Dendritic cell treated with granulocyte-macrophage colony-stimulating factor and Interleukin-4, amounts not matched to agents 40 ng/mL and 50 ng/mL, for 4 days (primary cell): Measurements from ENCODE around the gene HK2.

Experiments used
- H3K27ac Mint-ChIP-seq: one replicate; pipeline ENCODE4 v1.8.0; 2022; ENCODE audit warnings: mild to moderate bottlenecking, mixed read lengths
- H3K27me3 Mint-ChIP-seq: one replicate; pipeline ENCODE4 v1.8.0; 2022; ENCODE audit warnings: mild to moderate bottlenecking, mixed read lengths
- H3K36me3 Mint-ChIP-seq: one replicate; pipeline ENCODE4 v1.8.0; 2022; ENCODE audit warnings: low read depth, mixed read lengths
- H3K4me1 Mint-ChIP-seq: one replicate; pipeline ENCODE4 v1.8.0; 2022; ENCODE audit warnings: low read depth, mixed read lengths
- H3K4me3 Mint-ChIP-seq: one replicate; pipeline ENCODE4 v1.8.0; 2022; ENCODE audit warnings: mild to moderate bottlenecking, moderate library complexity, mixed read lengths
- H3K9me3 Mint-ChIP-seq: one replicate; pipeline ENCODE4 v1.8.0; 2022; ENCODE audit warnings: mixed read lengths
- intact Hi-C: fragments of 100-400 bp; cut with micrococcal nuclease; formaldehyde crosslinking; loops from one replicate; pipeline ENCODE4 v1.15.0; 2022

The HK2 gene

DNA sequence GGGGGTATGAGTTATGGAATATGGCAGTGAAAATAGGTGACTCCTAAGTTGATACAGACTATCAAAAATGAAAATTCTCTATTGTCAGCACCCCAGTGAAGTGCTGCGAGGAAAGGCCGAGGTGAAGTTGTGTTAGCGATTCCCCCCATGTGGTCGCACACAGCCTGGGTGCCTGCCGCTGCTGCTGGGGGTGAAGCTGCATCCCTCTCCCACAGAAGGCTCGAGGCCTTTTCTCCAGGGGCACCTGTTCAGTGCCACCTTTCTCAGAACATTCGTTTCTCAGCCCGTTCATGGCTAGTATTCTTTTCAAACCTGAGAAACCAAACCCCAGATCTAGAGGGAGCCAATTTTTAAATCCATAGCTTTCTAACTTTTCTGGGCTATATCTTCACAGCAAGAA lies 23.8 kb downstream of the HK2 start:
- intact Hi-C loops: no loop called here
- peaks cover 67% of the 10 kb centered on the region for H3K4me1 Mint-ChIP-seq
- no peaks in the 10 kb centered on the region for H3K9me3 Mint-ChIP-seq
- H3K36me3 Mint-ChIP-seq: peaks cover 41% of the 10 kb centered on the region
- peak overlapping the region; percentile 55 for H3K27ac Mint-ChIP-seq
- H3K4me3 Mint-ChIP-seq: no peak overlapping the region
- no peaks in the 10 kb centered on the region for H3K27me3 Mint-ChIP-seq

DNA sequence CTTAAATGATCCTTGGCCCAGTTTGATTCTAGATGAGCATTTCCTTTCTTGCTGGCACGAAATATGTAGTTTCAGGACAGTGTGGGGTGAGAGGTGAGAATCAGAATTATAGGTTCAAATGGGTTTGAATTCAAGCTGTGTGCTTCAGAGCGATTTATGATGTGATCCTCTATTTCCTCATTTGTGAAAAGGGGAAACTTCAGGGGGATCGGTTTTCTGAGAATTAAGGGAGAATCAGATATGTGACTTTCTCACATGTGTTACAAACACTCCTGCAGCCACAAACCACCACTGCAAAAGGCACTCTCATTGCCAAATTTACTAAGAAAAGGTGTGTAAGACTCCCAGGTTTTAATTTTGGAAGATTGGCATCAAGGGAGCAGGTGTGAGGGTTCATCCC lies 24.4 kb downstream of the HK2 start:
- intact Hi-C loops: no loop called here
- Mint-ChIP-seq H3K9me3 (no peaks in the 10 kb centered on the region), H3K4me3 (no peak overlapping the region), H3K27me3 (no peaks in the 10 kb centered on the region), H3K27ac (peak overlapping the region; percentile 55), H3K36me3 (peaks cover 41% of the 10 kb centered on the region), H3K4me1 (peaks cover 69% of the 10 kb centered on the region)

DNA sequence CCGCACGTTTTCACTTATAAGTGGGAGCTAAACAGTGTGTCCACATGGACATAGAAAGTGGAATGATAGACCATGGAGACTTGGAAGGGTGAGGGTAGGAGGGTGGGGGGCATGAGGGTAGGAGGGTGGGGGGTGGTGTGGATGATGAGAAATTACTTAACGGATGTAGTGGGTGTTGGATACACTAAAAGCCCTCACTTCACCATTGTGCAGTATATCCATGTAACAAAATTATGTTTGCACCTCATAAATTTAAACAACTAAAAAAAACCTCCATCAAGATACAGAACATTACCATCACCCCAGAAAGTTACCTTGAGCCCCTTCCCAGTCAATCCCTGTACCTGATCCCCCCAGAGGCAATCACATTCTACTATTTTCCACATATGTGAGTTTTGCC lies 26.2 kb downstream of the HK2 start:
- H3K9me3 Mint-ChIP-seq: no peaks in the 10 kb centered on the region
- no peak overlapping the region for H3K4me3 Mint-ChIP-seq
- H3K36me3 Mint-ChIP-seq: peaks cover 26% of the 10 kb centered on the region
- peak overlapping the region; percentile 12 for H3K27ac Mint-ChIP-seq
- no peaks in the 10 kb centered on the region for H3K27me3 Mint-ChIP-seq
- H3K4me1 Mint-ChIP-seq: peaks cover 81% of the 10 kb centered on the region
- intact Hi-C loops: no loop called here

DNA sequence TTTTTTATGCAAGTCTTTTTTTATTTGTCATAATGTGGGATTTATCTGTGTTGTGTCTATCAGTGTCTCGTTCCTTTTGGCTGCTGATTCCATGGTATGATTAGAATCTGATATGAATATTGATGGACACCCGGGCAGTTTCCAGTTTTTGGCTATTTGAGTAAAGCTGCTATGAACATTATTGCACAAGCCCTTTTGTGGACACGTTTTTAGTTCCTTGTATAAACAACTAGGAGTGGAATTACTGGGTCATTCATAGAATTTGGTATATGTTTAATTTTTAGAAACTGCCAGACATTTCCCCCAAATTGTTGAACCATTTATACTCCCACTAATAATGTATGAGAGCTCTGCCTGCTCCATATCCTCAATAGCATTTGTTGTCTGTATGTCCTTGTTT lies 26.6 kb downstream of the HK2 start:
- Mint-ChIP-seq H3K27ac (peak overlapping the region; percentile 12), H3K36me3 (peaks cover 26% of the 10 kb centered on the region), H3K9me3 (no peaks in the 10 kb centered on the region), H3K27me3 (no peaks in the 10 kb centered on the region), H3K4me3 (no peak overlapping the region), H3K4me1 (peaks cover 83% of the 10 kb centered on the region)
- intact Hi-C loops: no loop called here

DNA sequence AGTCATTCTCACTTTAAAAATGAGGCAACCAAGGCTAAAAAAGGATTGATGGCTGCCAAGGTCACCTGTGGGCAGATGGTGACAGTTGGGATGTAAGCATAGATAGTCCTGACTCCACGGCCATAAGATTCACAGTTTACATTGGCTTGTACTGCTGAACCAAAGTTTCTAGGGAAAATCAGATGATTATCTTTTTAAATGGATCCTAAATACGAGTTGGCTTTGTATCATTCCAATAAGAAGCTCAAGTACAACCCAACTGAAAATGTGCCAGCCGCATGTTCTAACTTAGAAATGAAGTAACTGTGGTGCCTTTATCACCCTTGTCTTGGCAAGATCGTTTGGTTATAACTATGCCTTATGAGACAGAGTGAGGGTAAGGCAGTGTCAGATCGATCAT lies 27.6 kb downstream of the HK2 start:
- Mint-ChIP-seq H3K4me1 (peaks cover 84% of the 10 kb centered on the region), H3K4me3 (no peak overlapping the region), H3K27me3 (no peaks in the 10 kb centered on the region), H3K27ac (no peak overlapping the region), H3K36me3 (peaks cover 26% of the 10 kb centered on the region), H3K9me3 (no peaks in the 10 kb centered on the region)
- intact Hi-C loops: no loop called here

DNA sequence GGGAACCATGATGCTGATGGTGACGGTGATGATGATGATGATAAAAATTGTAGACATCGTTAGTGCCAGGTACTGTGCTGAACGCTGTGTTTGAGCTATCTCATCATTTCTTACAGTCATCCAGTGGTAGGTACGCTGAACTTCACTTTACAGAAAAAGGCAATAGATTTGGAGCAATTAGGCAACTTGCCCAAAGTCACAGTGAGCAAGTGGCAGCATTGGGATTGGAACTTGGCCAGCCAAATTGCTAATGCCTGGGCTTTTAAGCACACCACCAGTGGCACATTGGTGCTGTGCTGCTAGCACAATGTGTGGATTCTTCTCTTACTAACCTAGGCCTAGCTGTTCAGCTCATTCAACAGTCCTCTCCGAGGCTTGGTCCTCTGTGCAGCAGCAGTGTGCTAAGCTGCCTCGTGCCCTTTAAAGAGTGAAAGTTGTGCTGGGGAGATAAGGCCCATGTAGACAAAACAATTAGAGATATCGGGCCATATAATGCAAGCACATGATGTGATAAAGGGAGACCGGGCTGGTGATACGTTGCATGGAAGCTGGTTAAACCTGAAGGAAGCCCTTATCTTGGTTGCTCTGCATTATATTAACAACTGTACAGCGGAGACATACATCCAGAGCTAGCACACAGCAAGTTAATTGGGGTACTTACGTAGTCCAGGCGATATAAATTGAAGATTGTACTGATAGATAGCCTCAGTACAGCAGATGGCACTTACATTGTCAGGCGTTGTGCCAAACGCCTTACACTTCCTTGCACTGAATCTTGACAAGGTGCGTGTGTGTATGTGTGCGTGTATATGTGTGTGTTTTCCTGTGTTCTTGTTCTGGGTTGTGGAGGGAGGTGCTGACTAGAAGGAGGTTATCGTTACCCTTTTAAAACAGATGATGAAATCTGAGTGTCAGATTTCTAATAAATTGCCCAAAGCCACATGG lies 28.4 kb downstream of the HK2 start:
- H3K9me3 Mint-ChIP-seq: no peaks in the 10 kb centered on the region
- intact Hi-C loops: no loop called here
- H3K27ac Mint-ChIP-seq: no peak overlapping the region
- H3K36me3 Mint-ChIP-seq: peaks cover 26% of the 10 kb centered on the region
- peaks cover 82% of the 10 kb centered on the region for H3K4me1 Mint-ChIP-seq
- no peak overlapping the region for H3K4me3 Mint-ChIP-seq
- no peaks in the 10 kb centered on the region for H3K27me3 Mint-ChIP-seq

DNA sequence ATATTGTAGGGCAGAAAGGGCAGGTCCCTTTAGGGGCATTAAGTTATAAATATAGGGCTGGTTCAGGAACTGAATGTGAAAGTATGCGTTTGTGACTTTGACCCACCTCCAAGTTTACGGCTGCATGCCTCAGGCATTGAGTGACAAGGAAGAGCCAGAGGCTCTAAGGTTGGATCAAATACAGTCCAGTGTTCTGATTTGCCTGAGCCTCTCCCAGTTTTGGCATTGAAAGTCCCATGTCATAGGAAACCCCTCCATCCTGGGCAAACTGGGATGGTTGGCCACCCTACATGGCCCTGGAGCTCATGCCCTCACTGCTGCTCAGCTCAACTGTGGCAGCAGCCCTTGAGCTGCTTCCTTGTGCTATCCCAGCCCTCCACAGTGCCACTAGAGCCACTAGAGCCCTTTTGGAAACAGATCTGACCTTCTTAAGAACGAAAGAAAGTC lies 29.9 kb downstream of the HK2 start:
- peaks cover 39% of the 10 kb centered on the region for H3K36me3 Mint-ChIP-seq

DNA sequence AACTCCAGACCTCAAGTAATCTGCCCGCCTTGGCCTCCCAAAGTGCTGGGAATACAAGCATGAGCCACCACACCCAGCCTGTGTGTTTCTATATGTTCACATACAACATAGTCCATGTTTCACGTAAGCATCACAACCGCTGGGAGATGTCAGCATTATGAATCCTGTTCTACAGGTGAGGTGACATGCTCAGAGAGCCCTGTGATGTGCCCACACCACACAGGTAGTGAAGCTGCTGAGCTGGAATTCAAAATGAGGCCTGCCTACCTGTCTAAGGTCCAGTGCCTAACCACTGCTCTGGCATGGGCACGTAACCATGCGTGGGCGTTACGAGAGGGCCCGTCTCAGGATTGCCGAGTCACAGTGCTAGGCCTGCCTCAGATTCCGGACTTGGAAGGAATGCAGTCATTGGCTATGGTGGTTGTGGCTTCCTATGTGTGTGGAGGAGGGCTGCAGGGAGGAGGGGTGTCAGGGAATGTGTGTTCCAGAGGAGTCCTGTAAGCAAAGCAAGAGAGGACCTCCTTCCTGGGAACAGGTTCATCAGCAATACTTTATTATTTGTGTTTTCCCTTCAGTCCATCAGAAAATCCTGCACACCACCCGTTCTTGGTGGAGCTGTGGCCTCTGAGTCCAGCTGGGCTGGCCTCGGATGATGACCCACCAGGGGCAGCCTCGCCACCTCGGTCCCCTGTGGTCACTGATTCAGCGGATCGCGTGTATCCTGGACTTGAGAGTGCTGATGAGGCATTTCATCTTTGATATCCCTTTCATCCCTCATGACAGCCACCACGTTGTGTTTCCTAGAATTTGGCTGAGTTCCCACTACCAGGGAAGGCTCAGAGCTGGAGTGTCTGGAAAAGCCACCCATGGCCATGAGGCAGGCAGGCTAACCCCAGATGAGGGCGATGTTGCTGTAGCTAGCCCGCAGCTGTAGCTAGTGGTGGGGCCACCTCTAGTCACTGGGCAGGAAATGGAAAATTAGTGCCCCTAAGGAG lies 31.1 kb downstream of the HK2 start:
- intact Hi-C loops: no loop called here
- Mint-ChIP-seq H3K4me1 (peaks cover 83% of the 10 kb centered on the region), H3K27me3 (no peaks in the 10 kb centered on the region), H3K4me3 (no peak overlapping the region), H3K36me3 (peaks cover 42% of the 10 kb centered on the region), H3K27ac (peak overlapping the region; percentile 55), H3K9me3 (no peaks in the 10 kb centered on the region)

More for the DNA sequence above, 29.9 kb downstream of the HK2 start:
- intact Hi-C loops: no loop called here
- Mint-ChIP-seq H3K4me3 (no peak overlapping the region), H3K27me3 (no peaks in the 10 kb centered on the region), H3K4me1 (peaks cover 82% of the 10 kb centered on the region), H3K27ac (peak overlapping the region; percentile 55), H3K9me3 (no peaks in the 10 kb centered on the region)

DNA sequence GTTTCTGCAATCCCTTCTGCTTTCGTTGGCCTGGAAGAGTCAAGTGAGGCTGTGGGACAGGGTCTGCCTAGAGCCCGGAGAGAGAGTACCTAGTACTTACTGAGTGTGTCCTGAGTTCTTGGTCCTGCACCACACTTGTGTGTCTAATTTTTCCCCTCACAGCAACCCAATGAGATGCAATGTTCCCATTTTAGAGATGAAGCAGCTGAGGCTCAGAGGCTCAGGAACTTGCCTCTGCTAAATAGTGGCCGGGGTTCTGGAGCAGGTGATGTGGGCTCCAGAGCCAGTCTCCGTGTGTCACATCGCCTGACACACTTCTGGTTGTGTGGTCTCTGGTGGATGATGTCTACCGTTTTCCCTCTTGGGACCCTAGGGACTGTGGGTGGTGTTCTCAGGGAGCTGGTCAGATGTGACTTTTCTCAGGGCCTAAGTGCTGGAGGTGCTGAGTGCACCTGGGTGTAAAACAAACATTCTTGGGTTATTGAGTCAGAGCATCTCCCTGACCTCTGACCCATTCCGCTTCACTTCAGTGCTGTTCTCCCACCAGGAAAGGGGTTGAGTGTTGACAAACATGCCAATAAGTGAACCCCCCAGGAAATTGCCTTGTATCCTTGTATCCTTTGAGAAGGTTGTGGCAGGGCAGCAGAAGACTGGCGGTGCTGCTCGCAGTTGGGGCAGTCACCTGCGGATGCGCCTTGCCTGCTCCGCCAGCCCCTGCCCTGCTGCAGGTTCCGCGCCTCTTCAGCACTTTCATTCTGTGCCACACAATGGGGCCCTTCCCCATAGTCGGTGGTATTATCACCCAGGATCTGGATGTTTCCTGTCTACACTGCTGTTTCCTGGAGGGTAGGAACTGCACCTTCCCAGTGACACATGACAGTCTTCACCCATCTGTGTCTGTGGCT lies 32.1 kb downstream of the HK2 start:
- peaks cover 42% of the 10 kb centered on the region for H3K36me3 Mint-ChIP-seq
- H3K27me3 Mint-ChIP-seq: no peaks in the 10 kb centered on the region
- peak overlapping the region; percentile 15 for H3K27ac Mint-ChIP-seq
- H3K9me3 Mint-ChIP-seq: no peaks in the 10 kb centered on the region
- intact Hi-C loops: no loop called here
- peaks cover 78% of the 10 kb centered on the region for H3K4me1 Mint-ChIP-seq
- H3K4me3 Mint-ChIP-seq: no peak overlapping the region

DNA sequence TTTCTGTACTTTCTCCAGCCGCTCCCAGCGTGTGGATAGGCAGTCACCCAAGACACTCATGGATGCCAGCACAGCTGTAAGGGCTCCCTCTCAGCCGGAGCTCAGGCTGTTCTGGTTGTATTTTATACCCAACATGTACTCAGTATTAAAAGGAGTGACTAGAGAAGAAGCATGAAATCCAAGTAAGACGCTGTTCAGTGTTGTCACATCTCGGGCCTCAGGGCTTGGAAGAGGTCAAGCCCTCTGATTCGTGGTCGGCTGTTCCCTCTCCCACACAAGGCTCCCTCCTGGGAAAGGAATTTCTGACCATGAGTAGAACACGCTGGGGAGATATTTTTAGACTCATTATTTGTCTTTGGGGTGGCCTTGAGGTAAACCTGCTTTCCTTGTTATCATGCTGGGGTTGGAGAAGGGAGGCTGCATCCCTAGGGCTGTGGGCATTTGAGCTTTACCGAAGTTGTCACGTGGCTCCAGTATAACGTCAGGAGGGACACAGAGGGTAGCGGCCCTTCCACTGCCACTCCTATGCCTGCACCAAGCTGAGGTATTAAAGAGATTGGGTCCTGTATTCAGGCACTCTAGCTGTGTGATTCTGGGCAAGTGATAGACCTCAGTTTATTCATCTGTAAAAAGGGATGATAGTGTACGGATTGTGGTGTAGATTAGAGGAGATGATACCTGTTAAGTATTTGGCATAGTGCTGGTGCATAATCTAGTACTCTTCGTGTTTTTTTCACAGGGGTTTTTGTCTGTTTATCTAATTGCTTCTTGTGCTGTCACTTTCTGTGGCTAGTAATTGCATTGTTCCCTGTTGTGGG lies 34.1 kb downstream of the HK2 start:
- intact Hi-C loops: no loop called here
- H3K27ac Mint-ChIP-seq: no peak overlapping the region
- no peak overlapping the region for H3K4me3 Mint-ChIP-seq

DNA sequence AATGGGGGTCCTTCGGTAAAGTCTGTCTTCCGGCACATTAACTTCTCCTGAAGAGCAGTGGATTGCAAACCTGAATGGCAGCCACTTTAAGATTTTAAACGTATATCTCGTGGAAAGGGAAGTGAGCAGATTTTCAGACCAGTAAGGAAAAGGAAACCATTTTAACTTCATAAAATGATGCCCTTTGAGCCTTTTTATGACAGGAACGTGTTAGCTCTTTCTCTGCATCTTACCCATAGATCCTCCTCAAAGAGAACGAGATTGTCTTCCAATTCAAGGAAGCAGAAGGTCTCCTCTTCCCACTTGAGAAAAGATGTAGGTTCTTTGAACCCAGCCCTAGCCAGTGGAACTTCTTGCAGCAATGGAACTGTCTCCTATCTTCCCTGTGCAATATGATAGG lies 35.6 kb downstream of the HK2 start:
- intact Hi-C loops: no loop called here
- no peak overlapping the region for H3K27ac Mint-ChIP-seq

More for the DNA sequence above, 34.1 kb downstream of the HK2 start:
- no peaks in the 10 kb centered on the region for H3K27me3 Mint-ChIP-seq
- peaks cover 84% of the 10 kb centered on the region for H3K4me1 Mint-ChIP-seq
- H3K36me3 Mint-ChIP-seq: peaks cover 58% of the 10 kb centered on the region
- H3K9me3 Mint-ChIP-seq: no peaks in the 10 kb centered on the region

DNA sequence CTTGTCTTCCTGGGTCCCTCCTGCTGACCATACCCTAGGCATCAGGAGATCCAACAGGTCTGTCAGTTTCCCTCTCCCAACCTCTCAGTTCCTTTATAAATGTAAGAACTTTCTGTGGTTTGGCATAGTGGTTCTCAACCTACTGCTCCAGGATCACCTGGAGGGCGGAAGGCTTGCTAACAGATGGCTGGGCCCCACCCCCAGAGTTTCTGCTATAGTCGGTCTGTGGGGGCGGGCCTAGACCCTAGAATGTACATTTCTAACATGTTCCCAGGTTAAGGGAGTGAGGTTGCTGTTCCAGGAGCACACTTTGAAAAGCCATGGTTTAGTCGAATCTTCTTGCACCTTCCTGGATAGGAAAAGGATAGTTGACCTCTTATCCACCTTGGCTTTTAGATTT lies 37.0 kb downstream of the HK2 start:
- intact Hi-C loops: no loop called here
- H3K27me3 Mint-ChIP-seq: no peaks in the 10 kb centered on the region
- no peaks in the 10 kb centered on the region for H3K9me3 Mint-ChIP-seq
- peaks cover 84% of the 10 kb centered on the region for H3K4me1 Mint-ChIP-seq
- no peak overlapping the region for H3K4me3 Mint-ChIP-seq
- H3K36me3 Mint-ChIP-seq: peaks cover 69% of the 10 kb centered on the region
- no peak overlapping the region for H3K27ac Mint-ChIP-seq

More for the DNA sequence above, 35.6 kb downstream of the HK2 start:
- Mint-ChIP-seq H3K27me3 (no peaks in the 10 kb centered on the region), H3K4me3 (no peak overlapping the region), H3K9me3 (no peaks in the 10 kb centered on the region), H3K36me3 (peaks cover 72% of the 10 kb centered on the region), H3K4me1 (peaks cover 84% of the 10 kb centered on the region)
